ENCODE data around the gene ZNF516.

ZNF516 gene

GRCh38 chr18:76468345-76469304 is 26.4 kb downstream of the ZNF516 start:
- no peak for DNase-seq (ENCODE audit: low read depth)

DNA sequence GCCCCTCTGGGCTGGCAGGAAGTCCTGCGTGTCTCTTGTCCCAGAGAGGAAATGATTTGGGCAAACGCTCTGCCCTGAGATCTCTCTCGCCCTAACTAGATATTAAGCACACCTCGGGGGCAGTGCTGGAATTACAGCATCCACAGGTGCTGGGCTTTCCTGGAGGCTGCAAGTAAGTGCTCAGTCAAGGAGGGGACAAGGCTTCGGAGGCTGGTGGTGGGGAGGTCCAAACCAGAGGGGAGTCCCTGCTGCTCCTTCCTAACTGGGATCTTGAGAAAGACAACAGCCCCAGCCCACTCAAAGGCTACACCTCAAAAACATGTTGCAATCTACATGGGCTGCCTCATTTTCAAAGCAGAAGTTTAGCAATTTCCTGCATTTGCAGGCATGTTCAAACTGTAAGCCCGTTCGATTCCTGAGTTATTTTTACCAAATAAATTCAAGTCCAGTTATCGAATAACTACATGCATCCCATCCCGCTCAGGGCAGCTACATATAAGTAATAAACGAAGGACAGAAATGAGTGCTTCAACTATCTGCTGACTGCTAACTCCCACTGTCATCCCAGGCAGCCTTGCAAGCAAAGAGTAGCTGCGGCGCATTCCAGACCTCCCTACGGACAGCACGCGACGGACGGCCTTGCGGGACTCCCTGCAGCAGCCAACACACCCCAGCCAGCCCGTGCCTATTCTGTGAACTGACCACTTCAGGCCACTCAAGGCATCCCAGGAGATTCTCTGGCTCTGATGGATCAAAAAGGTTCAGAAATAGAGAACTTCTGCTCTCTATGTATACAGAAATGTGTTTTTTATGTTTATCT is 27.5 kb downstream of the ZNF516 start:
- no peak for DNase-seq (ENCODE audit: low read depth)

DNA sequence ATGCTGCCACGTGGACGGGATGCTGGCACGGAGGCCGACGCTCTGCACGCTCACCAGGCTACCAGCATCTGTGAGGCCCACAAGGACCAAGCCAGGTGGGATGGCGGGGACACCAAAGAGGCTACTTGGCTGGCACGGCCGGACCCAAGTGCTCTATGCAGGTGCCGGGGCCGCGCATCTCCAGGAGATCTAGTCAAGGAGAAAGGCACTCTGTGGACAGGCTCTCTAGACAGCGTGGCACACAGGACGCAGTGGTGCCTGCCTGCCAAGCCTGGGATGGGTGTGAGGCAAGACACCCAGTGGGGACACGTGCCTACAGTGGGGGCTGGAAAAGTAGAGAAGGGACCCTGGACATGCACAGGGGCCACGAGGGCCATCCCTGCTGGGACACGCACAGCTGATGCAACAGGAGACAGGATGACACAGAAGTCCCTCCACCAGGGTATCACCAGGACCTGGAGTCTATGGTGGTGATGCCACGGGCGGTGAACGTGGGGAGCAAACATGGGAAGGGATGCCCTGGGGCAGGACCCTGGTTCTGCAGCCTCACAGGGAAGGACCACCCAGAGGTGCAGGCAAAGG is 28.5 kb downstream of the ZNF516 start:
- DNase-seq (ENCODE audit: low read depth), result no peak

GRCh38 chr18:76465630-76466409 is 29.2 kb downstream of the ZNF516 start:
- DNase-seq (ENCODE audit: low read depth), result no peak

GRCh38 chr18:76464281-76465259 is 30.5 kb downstream of the ZNF516 start:
- DNase-seq (ENCODE audit: low read depth), result no peak

DNA sequence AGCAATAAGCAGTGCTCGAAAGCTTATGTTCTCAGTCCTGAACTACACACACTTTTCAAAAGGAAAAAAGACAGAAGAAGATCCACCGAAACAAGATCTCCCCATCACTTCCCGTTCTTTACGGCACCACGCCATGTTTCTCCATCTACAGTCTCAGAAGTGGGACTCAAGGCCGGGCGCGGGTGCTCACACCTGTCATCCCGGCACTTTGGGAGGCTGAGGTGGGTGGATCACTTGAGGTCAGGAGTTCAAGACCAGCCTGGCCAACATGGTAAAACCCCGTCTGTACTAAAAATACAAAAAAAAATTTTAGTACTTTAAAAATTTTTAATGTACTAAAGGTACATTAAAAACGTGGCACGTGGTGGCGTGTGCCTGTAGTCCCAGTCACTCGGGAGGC is 31.2 kb downstream of the ZNF516 start:
- no peak for DNase-seq (ENCODE audit: low read depth)

- no peak for DNase-seq (ENCODE audit: low read depth)
Measured at GRCh38 chr18:76463358-76463757, 31.7 kb downstream of the ZNF516 start.

GRCh38 chr18:76462326-76462694 is 32.7 kb downstream of the ZNF516 start:
- no peak for DNase-seq (ENCODE audit: low read depth)

DNA sequence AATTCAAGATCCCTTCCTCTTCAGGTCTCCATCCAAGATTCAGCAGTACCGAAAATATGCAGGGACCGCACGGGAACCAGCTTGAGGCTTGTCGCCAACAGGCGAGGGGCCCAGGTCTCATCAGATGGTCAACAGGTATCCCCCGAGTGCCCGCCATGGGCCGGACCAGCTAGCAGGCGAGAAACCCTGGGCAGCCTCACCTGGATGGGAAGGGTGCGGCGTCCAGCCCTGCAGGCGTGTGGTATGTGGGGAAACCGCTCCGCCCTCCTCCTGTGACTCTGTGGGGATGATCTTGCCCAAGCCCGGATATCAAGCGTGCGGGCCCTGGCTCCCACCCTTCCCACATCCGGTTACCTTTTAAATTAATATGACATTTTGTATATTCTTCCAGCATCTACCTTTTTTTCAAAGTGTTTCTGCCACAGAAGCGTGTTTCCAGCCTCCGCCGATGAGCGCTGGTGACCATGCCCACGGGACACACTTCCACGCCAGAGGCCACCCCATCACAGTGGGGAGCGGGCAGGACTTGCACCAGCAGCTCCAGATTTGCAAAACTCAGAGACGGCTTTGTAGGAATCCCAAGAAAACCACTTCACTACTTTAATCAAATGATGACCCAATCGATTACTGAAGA is 33.2 kb downstream of the ZNF516 start:
- no peak for DNase-seq (ENCODE audit: low read depth)

DNA sequence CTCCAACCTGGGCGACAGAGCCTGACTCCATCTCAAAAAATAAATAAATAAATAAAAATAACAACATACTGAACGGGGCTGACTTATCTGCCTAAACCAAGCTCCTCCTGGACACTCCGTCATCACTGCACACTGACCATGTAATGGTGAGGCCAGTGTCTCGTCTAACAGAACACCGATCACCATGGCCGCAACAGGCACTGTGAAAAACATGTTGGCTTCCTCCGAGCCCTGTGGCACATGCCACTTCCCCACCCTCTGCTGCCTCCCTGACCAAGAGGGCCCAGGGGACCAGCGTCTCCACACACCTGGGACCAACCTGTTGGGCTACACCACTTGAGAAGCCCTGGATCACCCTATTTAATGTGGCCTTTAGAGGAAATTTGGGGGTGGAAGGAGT is 33.9 kb downstream of the ZNF516 start:
- DNase-seq (ENCODE audit: low read depth), result no peak

- DNase-seq (ENCODE audit: low read depth), result no peak
Measured at GRCh38 chr18:76460482-76460881, 34.6 kb downstream of the ZNF516 start.

- DNase-seq (ENCODE audit: low read depth), result peak; percentile 20
Measured at GRCh38 chr18:76459687-76460350, 35.2 kb downstream of the ZNF516 start.

DNA sequence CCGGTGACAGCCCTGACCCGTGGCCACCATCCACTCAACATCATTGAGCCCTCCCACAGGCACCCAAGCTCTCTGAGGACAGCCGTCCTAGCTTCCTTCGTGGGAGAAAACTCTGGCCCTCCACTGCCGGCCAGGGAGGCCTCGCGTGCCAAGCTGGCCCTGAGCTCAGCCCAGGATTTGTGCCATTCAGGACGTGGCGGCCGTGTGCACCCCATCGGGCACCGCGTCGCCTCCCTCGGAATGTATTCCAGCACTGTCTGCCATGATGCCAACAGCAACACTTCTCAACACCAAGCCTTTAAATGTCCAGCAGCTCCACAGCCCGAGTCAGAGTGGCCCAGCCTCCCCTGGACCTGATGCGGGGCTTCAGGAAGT is 35.7 kb downstream of the ZNF516 start:
- DNase-seq (ENCODE audit: low read depth), result no peak

DNA sequence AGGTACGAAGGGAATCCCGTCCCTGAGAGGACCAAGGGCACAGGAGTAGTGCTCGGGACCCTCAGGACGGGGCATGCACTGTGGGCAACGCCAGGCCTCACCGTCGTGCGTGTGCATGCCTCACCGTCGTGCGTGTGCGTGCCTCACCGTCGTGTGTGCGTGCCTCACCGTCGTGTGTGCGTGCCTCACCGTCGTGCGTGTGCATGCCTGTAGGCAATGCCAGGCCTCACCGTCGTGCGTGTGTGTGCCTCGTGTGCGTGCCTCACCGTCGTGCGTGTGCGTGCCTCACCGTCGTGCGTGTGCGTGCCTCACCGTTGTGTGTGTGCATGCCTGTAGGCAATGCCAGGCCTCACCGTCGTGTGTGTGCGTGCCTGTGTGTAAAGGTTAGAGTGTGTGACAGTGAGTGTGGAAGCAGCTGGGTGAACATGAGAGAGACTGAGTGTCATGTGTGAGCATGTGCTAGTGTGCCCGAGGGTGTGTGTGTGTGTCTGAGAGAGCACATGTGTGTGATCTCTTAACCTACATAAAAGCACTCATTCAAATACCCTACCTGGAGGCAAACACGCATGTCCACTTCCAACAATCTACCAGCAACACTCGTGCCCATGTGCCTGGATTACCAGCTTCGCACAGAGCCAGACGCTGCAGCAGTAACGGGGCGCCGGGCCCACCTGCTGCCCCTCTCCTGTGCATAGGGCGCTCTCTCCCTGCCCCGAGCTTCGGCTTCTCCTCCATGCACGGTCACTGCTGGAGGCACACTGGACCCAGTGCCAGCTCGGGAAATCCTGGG is 36.3 kb downstream of the ZNF516 start:
- DNase-seq (ENCODE audit: low read depth), result no peak

DNA sequence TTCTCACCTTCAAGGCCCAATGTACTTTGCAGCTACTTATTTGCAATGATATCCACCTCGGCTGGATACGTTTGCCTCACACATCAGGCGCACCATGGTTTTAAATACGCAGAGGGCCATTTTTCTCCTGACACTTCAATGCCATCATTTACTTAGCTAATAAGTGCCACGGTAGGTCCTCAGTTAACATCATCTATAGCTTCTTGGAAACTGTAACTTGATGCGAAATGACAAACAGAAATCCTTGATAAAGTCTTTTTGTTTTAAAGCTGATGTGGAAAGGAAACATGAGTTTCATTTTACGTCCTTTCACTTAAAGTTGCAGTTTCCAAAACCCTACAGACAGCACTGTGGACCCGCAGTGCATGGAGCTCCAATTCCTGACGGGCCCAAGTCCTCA is 37.1 kb downstream of the ZNF516 start:
- no peak for DNase-seq (ENCODE audit: low read depth)

GRCh38 chr18:76457475-76457874 is 37.6 kb downstream of the ZNF516 start:
- no peak for DNase-seq (ENCODE audit: low read depth)

DNA sequence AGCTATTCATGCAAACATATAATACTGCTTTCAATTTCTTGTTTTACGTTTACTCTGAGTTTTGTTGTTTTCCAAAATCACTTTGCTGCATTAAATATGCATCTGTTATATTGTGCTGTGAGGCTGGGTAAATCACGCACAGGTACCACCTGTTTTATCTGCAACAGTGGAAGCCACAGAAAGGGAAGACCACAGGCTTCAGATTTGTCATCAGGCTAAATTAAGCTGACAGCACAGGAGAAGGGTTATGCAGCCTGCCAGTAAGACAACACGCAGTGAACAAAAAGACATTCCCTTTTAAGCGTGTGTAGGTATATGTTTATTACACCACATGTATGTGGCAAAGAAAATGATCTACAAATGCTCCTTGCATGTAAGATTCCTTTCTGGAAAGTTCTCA is 38.2 kb downstream of the ZNF516 start:
- no peak for DNase-seq (ENCODE audit: low read depth)

DNA sequence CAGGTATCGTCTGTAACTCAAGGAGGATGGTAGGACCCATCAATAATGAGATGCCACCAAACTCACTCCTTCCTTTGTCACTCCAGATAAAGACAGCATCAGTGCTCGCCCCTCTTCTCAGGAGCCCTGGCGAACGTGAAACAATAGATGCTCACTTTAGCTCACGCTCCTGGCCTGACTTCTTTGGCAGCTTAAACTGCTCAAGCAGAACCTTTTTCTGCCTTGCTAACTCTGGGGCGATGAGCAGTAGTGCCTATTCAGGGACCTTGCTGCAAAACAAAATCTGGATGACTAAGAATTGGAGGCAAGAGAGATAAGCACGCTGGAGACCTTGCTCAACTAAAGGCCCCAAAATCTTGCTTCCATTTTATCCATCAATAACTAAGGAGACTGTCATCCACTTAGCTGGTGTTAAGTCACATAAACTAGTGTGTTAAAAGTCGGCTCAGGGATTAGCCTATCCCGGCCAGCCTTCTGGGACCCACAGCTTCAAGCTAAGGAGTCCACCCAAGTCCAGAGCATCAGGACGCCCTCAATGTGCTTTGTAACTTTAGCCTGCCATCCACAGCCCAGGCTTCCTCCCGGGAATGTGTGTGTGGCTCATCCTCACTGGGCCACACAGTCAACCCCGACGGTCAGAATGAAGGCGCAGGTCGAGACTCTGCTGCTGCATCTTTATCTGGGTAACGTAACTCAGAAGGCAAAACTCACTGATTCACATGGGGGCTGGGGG is 38.9 kb downstream of the ZNF516 start:
- no peak for DNase-seq (ENCODE audit: low read depth)
